GM21390 (cell line): ENCODE data around the gene POU3F2.

Experiments used
- ATAC-seq: cut with Tn5 transposase; IDR thresholded peaks from one replicate; pipeline ENCODE4 v1.9.1; 2021; ENCODE audit not compliant: unreplicated experiment

Gene POU3F2

GRCh38 chr6:98843271-98844243 lies 9.2 kb downstream of the POU3F2 start:
- no peak for ATAC-seq

- ATAC-seq, result no peak
Measured at GRCh38 chr6:98844244-98845210, 10.2 kb downstream of the POU3F2 start.

- ATAC-seq, result peak; percentile 62
Measured at GRCh38 chr6:98845211-98846020, 11.0 kb downstream of the POU3F2 start.

- ATAC-seq, result no peak
Measured at GRCh38 chr6:98846021-98846380, 11.6 kb downstream of the POU3F2 start.

GRCh38 chr6:98847416-98847778 lies 13.0 kb downstream of the POU3F2 start:
- ATAC-seq, result no peak

- peak; percentile 53 for ATAC-seq
Measured at GRCh38 chr6:98847779-98848538, 13.6 kb downstream of the POU3F2 start.

GRCh38 chr6:98848539-98849242 lies 14.3 kb downstream of the POU3F2 start:
- no peak for ATAC-seq

- no peak for ATAC-seq
Measured at GRCh38 chr6:98864497-98864896, 30.1 kb downstream of the POU3F2 start.

- no peak for ATAC-seq
Measured at GRCh38 chr6:98871057-98871456, 36.7 kb downstream of the POU3F2 start.

GRCh38 chr6:98871821-98872220 lies 37.4 kb downstream of the POU3F2 start:
- ATAC-seq, result no peak

GRCh38 chr6:98875375-98875774 lies 41.0 kb downstream of the POU3F2 start:
- ATAC-seq, result no peak

- no peak for ATAC-seq
Measured at GRCh38 chr6:98877250-98877649, 42.9 kb downstream of the POU3F2 start.

- ATAC-seq, result peak; percentile 91
Measured at GRCh38 chr6:98880486-98880885, 46.1 kb downstream of the POU3F2 start.

GRCh38 chr6:98885330-98885729 lies 51.0 kb downstream of the POU3F2 start:
- no peak for ATAC-seq

GRCh38 chr6:98887650-98888049 lies 53.3 kb downstream of the POU3F2 start:
- no peak for ATAC-seq
